Heart left ventricle (tissue), 16 donors: ENCODE data around the gene CYP11A1. TPM values are rescaled to one million over a fixed set of nuclear protein-coding genes. Genes with fewer than 3 reads are reported as not detected.

Source experiments
- ATAC-seq, 4 donors: fragments of 200-7000 bp; cut with Tn5 transposase; one replicate each; pipeline ENCODE4 v1.9.1; 2020 to 2022; ENCODE audit warnings: moderate library complexity in 4 of 4, mild to moderate bottlenecking in 3 of 4, moderate number of reproducible peaks in 1 of 4
- DNase-seq, 5 donors: peaks; one replicate each; pipeline ENCODE4 v3.0.0-alpha.2; 2020
- H3K27ac ChIP-seq, 12 donors: fragments of 200-600 bp; sonication (generic) in 4 of 12; one replicate each; pipeline versions ENCODE4 v1.5.0 to v1.8.0; 2016 to 2022; ENCODE audit warnings: mild to moderate bottlenecking in 2 of 12
- H3K27me3 ChIP-seq, 9 donors: fragments of 200-600 bp; sonication (generic) in 2 of 9; one replicate each; pipeline versions ENCODE4 v1.5.1 to v1.8.0; 2016 to 2022; ENCODE audit warnings: mild to moderate bottlenecking in 3 of 9
- H3K36me3 ChIP-seq, 9 donors: fragments of 200-600 bp; sonication (generic) in 2 of 9; one replicate each; pipeline versions ENCODE4 v1.5.0 to v1.8.0; 2018 to 2022; ENCODE audit warnings: mild to moderate bottlenecking in 2 of 9
- H3K4me1 ChIP-seq, 12 donors: fragments of 200-600 bp; sonication (generic) in 4 of 12; one replicate each; pipeline versions ENCODE4 v1.5.0 to v1.8.0; 2016 to 2022; ENCODE audit warnings: mild to moderate bottlenecking in 3 of 12
- H3K4me3 ChIP-seq, 12 donors: fragments of 200-600 bp; sonication (generic) in 4 of 12; one replicate each; pipeline versions ENCODE4 v1.5.0 to v1.8.0; 2017 to 2022; ENCODE audit warnings: mild to moderate bottlenecking in 9 of 12, moderate library complexity in 4 of 12
- H3K9me3 ChIP-seq, 12 donors: fragments of 200-600 bp; sonication (generic) in 4 of 12; one replicate each; pipeline versions ENCODE4 v1.5.0 to v1.8.0; 2016 to 2022; ENCODE audit warnings: mild to moderate bottlenecking in 1 of 12
- CTCF ChIP-seq, 12 donors: fragments of 200-600 bp; sonication (generic) in 4 of 12; IDR thresholded peaks; one replicate each; pipeline versions ENCODE4 v1.5.0 to v1.8.0; 2018 to 2022; ENCODE audit warnings: antibody characterized with exemption in 12 of 12, mild to moderate bottlenecking in 5 of 12
- POLR2A ChIP-seq, 2 donors: fragments of 450-650 bp; IDR thresholded peaks; one replicate each; pipeline ENCODE4 v1.6.1; 2017; ENCODE audit warnings: antibody characterized with exemption in 2 of 2, mild to moderate bottlenecking in 2 of 2, moderate library complexity in 2 of 2
- WGBS, 4 donors: extraction: QIAGEN DNeasy Blood & Tissue Kit in 2 of 4; methylation state at CpG; one replicate each; pipeline versions ENCODE4 v1.1.5 to v1.1.7; 2013 to 2018; 5-methylcytosine and 5-hydroxymethylcytosine counted together
- intact Hi-C, 10 donors: fragments of 100-400 bp; cut with DNase I; formaldehyde crosslinking; loops; one replicate each; pipeline versions ENCODE4 v1.11.1 to v1.14.2; 2022
- polyA plus RNA-seq, 2 donors: library from polyadenylated mRNA; stranded (reverse); fragments of 200-250 nt; gene quantifications; one replicate each; pipeline ENCODE4 v1.2.3, GENCODE V29; 2013
- total RNA-seq, 9 donors: library from RNA; depleted of rRNA in 2 of 9; stranded (reverse); fragments of >200 nt in 2 of 9; fragmentation: NEBNext Ultra II Directional in 3 of 9; extraction: Animal tissue kit (Norgen Biotek cat#: 25700) in 3 of 9; gene quantifications; one replicate each; pipeline versions ENCODE4 v1.1.0 to v1.2.4, GENCODE V29; 2016 to 2023
- donor health status: ischemic (EF 13 %, LVEDD 7.1; RV severe dilation, severe dysfunction).
- donor health status: healthy with polysubstance abuse.
- donor health status: DM: no; HTN: yes; CAD: no.
- donor health status: DM: no; HTN: no; CAD: no.
- donor health status: ischemic (EF 25% LVEDD 6.9; RV normal size, moderate dysfunction).
- donor health status: ischemic (EF 25% LVEDD 5.7; RV mildly dilated, moderate dysfunction).
- donor health status: healthy.
- donor health status: DM: yes; HTN: yes; CAD: no.
- donor health status: ischemic (EF 35%, LVEDD 5.7; RV mildly dilated, moderate dysfunction).
- donor health status: nonischemic (EF 11% LVEDD 7.7; RV severe dilation, severe dysfunction).
- donor health status: DM: yes; HTN: yes; CAD: no.
- donor health status: PGD.
- donor health status: ischemic (EF 29% LVEDD 5.4; RV normal size, mild dysfunction).
- donor health status: nonischemic (EF 23%, LVEDD 6.1; RV moderate dilation, normal function).

Gene CYP11A1
- total and polyA plus RNA-seq, 11 donors, result 0.07 to 3.4 (median 0.87) TPM

GRCh38 chr15:74411686-74412085 lies 44.2 kb upstream of the CYP11A1 start:
- Histone ChIP-seq H3K4me3 (no peak overlapping the region), H3K27me3 (no peaks in the 10 kb centered on the region), H3K36me3 (peaks cover 0 to 11% (median 0%) of the 10 kb centered on the region in 9 donors), H3K4me1 (peaks cover 0 to 3% (median 0%) of the 10 kb centered on the region in 12 donors), H3K9me3 (no peaks in the 10 kb centered on the region), H3K27ac (no peak overlapping the region)
- DNase-seq, result no peak
- intact Hi-C loops, result no loop called here
- ATAC-seq, result no peak
- TF ChIP-seq CTCF (IDR thresholded peaks at IDR 0.05) (no peak), POLR2A (IDR thresholded peaks at IDR 0.05) (no peak)
- 85 to 95% (median 92%) methylated on average over 3 to 12 of the region's 12 CpGs for WGBS, 4 donors

GRCh38 chr15:74410502-74410901 lies 43.1 kb upstream of the CYP11A1 start:
- intact Hi-C loops, result no loop called here
- Histone ChIP-seq H3K4me1 (no peaks in the 10 kb centered on the region), H3K27me3 (no peaks in the 10 kb centered on the region), H3K4me3 (no peak overlapping the region), H3K27ac (no peak overlapping the region), H3K9me3 (no peaks in the 10 kb centered on the region), H3K36me3 (peaks cover 0 to 11% (median 0%) of the 10 kb centered on the region in 9 donors)
- DNase-seq, result no peak
- no peak for ATAC-seq
- WGBS, 4 donors, result 83 to 95% (median 95%) methylated on average over 8 to 18 of the region's 18 CpGs
- TF ChIP-seq POLR2A (IDR thresholded peaks at IDR 0.05) (no peak), CTCF (IDR thresholded peaks at IDR 0.05) (no peak)

GRCh38 chr15:74409225-74409624 lies 41.8 kb upstream of the CYP11A1 start:
- H3K4me3 ChIP-seq, result no peak overlapping the region
- no peaks in the 10 kb centered on the region for H3K27me3 ChIP-seq
- peaks cover 0 to 3% (median under 1%) of the 10 kb centered on the region in 12 donors for H3K4me1 ChIP-seq
- TF ChIP-seq POLR2A (IDR thresholded peaks at IDR 0.05) (no peak), CTCF (IDR thresholded peaks at IDR 0.05) (no peak)
- H3K27ac ChIP-seq, result no peak overlapping the region
- H3K36me3 ChIP-seq, result peaks cover 0 to 6% (median 0%) of the 10 kb centered on the region in 9 donors
- no peaks in the 10 kb centered on the region for H3K9me3 ChIP-seq
- no peak for ATAC-seq
- 83 to 89% (median 86%) methylated on average over 7 of the region's 7 CpGs for WGBS, 4 donors
- no peak for DNase-seq
- intact Hi-C loops, result no loop called here

- intact Hi-C loops, result no loop called here
- H3K9me3 ChIP-seq, result no peaks in the 10 kb centered on the region
- H3K36me3 ChIP-seq, result peaks cover 0 to 6% (median 0%) of the 10 kb centered on the region in 9 donors
- no peak for TF ChIP-seq POLR2A (IDR thresholded peaks at IDR 0.05)
- no peak for TF ChIP-seq CTCF (IDR thresholded peaks at IDR 0.05)
- H3K4me1 ChIP-seq, result peaks cover 0 to 7% (median 5%) of the 10 kb centered on the region in 12 donors
- ATAC-seq (no peak), DNase-seq (no peak)
- no peak overlapping the region for H3K27ac ChIP-seq
- 74 to 92% (median 87%) methylated on average over 7 of the region's 7 CpGs for WGBS, 4 donors
- no peaks in the 10 kb centered on the region for H3K27me3 ChIP-seq
- H3K4me3 ChIP-seq, result no peak overlapping the region
These were observed 41.4 kb upstream of the CYP11A1 start for GRCh38 chr15:74408815-74409214.
